ENCODE measurements around the gene UBE2R2.

- TF ChIP-seq POLR2A (IDR thresholded peaks at IDR 0.05; ENCODE audit: low read depth, low read length) (no peak), CTCF (conservative IDR thresholded peaks at IDR 0.05; ENCODE audit: low read depth, low read length) (no peak), RFX5 (IDR thresholded peaks at IDR 0.05; ENCODE audit: low read depth, low read length) (no peak), USF2 (IDR thresholded peaks at IDR 0.05; ENCODE audit: low read depth, low read length) (no peak), SMC3 (IDR thresholded peaks at IDR 0.05; ENCODE audit: low read depth, low read length) (no peak), RCOR1 (IDR thresholded peaks at IDR 0.05; ENCODE audit: insufficient replicate concordance, low read length) (no peak), MAZ (IDR thresholded peaks at IDR 0.05; ENCODE audit: borderline replicate concordance, low read depth, low read length) (no peak), ELK1 (IDR thresholded peaks at IDR 0.05; ENCODE audit: borderline replicate concordance, low read depth, low read length) (no peak), CEBPB (IDR thresholded peaks at IDR 0.05; ENCODE audit: low read depth, low read length) (0 out of 2 replicates have a peak, but pooled peaks have one; percentile 10)
Observed at GRCh38 chr9:33950371-33950770, 133.4 kb downstream of the UBE2R2 start.
